GM21390 (cell line): ENCODE measurements around the gene PSG11.
"Not testable (repeated sequence)": the region's sequence is repeated elsewhere in the genome, so short reads cannot be mapped to it uniquely, and the experiment has no call there.

Source experiments
- ATAC-seq: cut with Tn5 transposase; IDR thresholded peaks from one replicate; pipeline ENCODE4 v1.9.1; 2021; ENCODE audit not compliant: unreplicated experiment

Gene PSG11

DNA sequence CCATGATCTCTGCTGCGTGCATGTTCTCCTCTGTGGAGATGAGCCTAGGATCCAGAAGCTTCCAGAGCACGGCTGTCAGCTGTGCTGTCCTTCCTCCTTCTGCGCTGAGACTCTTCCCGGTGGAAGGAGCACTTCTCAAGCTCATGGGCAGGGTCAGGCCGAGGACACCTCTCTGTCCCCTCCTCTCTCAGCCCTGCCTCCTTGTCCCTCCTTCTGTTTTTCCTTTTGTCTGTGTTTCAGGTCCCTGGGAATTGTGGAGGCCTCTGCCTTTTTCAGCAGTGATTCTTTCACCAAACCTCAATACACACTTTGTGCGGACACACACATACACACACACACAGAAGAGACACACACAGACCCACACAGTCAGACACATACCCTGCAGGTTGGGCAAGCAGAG lies at the start of gene PSG11:
Gene PSG11, minus strand, starts transcription at position 101 of the 400 bp plus-strand sequence. Its CDS starts 97 bp downstream, at position 4.
- not testable (repeated sequence) for ATAC-seq

DNA sequence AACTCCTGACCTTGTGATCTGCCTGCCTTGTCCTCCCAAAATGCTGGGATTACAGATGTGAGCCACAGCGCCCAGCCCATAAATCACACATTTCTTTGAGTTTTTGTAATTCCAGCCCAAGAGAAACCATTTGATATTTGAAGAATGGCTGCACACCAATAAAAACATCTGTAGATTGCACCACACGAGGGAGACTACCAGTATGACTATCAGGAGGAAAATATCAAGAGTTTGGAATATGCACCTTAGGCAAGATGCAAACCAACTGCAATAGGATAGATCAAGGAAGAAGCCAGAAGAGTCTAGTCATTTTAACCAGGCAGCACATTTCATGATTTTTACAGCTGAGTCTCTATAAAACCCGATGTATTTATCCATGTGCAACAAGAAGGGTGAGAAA lies 36.1 kb upstream of the PSG11 start:
- not testable (repeated sequence) for ATAC-seq

DNA sequence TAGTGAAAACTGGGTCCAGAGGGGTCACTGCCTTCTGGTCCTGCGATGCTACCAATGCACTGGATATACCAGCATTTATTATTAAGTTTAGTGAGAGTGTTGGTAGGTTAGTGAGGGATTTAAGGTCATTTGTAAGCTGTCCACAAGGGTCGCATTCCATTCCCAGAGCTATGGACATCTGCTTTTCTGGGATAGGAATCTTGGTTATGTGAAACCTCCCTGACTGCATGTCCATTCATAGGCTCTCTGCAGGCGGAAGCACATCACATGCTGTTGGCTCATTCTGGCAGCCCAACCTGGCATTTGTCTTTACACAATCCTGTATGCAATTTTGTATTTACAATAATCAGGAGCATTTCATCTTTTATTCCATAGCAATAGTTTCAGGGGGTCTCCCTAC lies 35.1 kb upstream of the PSG11 start:
- not testable (repeated sequence) for ATAC-seq

DNA sequence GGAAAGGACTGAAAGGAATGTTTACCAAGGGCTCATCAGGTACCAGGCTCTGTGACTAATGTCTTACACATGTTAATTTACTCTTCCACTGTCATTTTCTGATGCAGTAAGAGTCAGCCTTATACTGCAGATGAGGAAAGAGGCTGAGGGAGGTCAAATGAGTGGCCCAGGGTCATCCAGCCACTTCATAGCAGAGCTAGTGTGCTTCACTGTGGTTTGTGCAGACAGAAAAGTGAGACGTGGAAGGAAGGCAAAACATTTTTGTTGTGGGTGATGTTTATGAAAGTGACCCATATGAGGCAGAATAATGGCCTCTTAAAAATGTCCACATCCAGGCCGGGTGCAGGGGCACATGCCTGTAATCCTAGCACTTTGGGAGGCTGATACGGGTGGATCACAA lies 34.0 kb upstream of the PSG11 start:
- not testable (repeated sequence) for ATAC-seq

DNA sequence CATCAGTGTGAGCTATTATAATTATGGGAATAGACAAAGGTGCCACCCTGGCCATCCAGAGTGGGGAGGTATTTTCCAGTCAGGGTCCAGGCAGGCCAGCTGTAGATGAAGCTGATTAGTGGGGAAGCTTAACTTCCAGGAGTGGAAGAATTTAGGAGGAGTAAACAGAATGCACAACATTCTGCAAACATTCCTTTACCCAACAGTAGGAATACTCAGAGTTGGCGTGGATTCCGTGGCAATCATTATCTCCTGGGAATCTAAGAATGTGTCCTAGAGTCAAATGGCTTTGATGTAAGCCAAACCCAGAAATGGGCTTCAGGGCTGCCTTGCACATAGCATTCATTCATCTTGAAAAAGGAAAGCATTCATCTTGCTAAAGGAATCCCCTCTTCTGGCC lies 33.2 kb upstream of the PSG11 start:
- not testable (repeated sequence) for ATAC-seq

DNA sequence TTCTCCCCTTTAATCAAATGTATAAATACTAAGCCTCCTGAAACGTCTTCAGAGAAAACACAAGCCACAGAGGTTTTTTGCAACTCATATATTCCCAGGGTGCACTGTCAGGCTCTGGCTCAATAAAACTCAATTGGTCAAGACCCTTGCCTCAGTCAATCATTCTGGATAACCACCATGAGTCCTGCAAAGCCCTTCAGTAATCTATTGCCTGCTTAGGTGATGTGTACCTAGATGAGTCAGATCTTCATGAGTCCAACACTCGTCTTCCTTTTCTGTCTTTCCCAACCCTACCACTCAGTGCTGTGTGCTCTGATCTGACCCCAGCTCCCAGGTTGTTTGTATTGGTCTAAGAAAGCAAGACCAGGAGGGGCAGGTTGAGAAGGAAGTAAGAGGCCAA lies 32.2 kb upstream of the PSG11 start:
- not testable (repeated sequence) for ATAC-seq

DNA sequence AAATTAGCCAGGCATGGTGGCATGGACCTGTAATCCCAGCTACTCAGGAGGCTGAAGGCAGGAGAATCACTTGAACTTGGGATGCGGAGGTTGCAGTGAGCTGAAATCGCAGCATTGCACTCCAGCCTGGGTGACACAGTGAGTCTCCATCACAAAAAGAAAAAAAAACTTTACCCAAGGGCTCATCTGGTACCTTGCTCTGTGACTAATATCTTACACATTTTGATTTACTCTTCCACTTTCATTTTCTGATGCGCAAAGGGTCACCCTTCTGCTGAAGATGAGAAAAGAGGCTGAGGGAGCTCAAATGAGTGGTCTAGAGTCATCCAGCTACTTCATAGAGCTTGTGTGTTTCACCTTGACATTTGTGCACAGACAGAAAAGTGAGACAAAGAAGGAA lies 21.7 kb upstream of the PSG11 start:
- not testable (repeated sequence) for ATAC-seq

DNA sequence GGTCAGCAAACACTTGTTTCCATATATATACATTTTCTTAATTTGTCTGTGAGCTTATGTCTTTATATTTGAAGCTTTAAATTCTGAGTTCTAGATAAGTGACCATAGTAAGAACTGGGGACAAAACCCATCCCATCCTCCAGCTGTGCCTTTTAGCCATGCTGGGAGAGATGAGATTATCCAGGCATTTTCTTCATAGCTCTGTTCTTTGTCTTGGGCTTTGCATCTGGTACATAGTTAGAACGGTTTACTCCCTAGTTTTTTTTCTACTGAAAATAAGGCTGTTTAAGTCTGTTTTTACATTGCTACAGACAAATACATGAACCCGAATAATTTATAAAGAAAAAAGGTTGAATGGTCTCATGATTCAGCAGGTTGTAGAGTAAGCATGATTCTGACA lies 20.3 kb upstream of the PSG11 start:
- ATAC-seq, result not testable (repeated sequence)

DNA sequence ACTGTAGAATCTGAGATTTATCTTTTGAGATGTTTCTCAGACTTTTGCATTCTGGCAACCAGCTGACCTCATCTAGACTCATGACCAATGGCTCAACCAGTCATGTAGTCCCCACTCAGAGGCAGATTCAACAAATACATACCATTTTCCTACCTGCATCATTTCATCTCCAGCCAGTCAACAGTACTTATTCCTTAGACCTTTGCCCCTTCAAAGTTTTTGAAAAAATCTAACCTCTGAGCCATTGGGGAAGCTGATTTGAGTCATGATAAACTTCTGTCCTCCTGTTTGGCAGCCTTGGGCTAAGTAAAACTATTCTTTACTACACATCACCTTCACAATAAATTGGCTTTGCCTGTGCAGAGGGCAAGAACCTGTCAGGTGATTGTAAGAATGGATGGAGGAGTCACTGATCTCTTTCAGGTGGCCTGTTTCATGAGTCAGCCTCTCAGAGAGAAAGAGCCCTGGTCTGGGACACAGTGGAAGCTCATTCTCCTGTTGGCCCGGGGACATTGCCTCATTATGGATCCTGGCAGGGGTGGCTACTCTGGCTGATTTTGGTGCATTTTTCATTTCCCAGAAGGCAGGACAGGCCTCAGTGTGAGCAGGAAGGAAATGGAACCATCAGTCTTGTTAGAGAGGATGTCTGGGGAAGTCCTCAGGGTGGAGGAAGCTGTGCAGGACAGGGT lies 17.4 kb upstream of the PSG11 start:
- ATAC-seq, result not testable (repeated sequence)

DNA sequence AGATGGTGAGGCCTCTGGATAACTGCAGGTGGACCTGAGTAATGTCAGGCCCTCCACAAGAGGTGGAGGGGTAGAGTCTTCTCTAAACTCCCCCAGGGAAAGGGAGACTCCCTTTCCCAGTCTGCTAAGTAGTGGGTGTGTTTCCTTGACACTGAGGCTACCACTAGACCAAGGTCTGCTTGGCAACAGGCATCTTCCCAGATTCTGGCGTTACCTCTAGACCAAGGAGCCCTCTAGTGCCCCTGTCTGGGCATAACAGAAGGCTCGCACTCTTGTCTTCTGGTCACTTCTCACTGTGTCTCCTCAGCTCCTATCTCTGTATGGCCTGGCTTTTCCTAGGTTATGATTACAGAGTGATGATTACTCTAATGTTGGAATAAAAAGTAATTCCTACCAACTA lies 5.4 kb upstream of the PSG11 start:
- ATAC-seq, result not testable (repeated sequence)

DNA sequence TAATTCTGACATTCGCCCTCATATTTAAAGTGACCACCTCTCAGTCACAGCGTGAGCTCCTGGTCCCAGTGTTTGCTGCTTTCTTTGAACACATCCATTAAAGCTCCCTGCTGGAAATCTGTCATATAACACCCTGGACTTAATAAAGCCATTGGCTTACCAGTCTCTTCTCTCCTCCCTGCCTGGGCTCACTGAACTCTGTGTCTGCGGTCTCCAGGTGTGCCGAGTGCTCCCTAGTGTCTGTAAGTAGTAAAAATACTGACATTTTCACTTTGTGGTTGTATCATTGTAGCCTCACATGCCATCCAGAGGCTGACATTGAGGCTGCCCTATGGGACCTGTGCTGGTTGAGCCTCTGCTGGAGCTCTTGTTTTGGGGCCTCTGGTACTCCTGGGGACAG lies 2.6 kb upstream of the PSG11 start:
- ATAC-seq, result no peak

DNA sequence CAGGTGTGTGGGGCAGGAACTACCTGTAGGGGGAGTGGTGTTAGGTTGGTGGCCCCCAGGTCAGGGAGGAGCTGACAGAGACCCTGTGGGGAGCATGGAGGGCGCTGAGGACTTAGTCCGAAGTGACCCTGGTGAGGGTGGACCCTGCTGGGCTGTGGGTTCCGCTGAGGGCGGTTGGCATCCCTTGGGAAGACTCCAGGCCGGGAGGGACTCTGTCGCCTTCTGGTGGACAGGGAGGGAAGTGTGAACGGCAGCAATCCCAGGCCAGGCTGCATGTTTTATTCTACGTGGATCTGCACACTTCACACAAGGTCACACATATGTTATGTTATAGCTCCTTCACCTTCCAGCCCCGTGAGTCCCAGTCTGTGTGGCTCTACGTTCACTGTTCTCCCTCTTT lies 1.7 kb upstream of the PSG11 start:
- ATAC-seq, result not testable (repeated sequence)

DNA sequence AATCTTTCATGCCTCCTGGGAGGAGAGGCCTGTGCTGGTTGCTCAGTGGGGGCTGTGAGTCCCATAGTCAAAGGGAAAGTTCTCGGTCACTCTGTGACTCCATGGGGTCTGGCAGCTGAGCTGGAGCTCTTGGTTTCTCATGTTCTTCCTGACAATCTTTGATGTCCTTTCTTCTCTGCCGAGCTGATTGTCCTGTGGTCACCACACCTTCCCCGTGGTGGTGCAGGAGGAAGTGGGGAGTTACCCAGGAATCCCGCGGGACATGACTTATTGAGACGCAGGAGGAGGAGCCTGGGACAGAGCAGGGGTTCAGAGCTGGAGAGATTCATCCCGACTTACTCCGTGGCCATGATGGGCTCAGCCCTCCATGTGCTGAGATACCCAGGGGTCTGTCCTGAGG lies 792 bp upstream of the PSG11 start:
- not testable (repeated sequence) for ATAC-seq

DNA sequence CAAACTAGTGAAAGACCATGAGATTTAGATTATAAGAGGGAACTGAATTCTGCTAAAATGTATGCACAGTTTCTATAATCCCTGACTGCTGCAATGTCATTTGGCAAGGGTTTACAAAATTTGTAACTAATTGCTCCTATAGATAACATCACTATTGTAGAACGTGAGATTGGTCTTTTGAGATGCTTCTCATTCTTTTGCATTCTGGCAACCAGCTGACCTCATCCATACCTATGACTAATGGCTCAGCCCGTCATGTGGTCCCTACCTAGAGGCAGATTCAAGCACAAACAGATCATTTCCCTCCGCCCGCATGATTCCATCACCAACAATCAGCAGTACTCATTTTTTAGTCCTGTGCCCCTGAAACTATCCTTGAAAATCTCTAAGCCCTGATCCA lies 4.2 kb downstream of the PSG11 start:
- ATAC-seq, result not testable (repeated sequence)

DNA sequence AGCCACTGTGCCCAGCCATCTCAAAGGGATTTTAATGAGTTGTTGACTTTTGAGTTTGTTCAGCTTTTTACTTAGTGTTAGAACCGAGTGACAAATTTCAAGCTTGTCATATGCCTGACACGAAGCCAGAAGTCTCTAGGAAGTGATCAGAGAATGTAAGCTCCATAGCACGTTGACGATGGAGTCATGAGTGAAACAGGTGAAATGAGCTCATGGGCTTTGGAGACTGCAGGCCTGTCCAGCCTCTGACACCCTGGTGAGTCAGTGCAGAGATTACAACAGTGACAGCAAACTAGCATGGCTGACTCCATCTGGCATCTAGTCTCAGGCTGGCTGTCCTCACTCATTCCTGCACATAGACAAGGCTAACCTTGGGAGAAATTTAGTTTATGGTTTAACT lies 4.6 kb downstream of the PSG11 start:
- not testable (repeated sequence) for ATAC-seq

DNA sequence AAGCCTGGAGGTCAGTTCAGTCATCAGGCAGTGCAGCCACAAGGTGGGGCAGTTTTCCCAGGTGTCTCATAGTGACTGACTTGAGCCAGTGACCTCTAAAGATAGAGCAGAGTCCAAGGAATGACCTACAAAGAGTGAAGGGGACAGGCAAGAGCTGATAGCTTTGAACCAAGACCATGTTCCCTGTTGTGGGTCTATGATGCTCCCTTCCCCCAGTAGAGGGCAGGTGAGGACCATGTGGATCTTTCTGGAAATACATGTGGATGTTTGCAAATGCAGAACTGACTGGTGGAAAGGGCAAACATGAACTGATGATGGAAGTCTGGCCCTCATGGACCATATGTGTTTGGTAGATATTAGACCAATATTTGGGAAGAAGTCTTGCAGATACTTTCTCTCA lies 6.7 kb downstream of the PSG11 start:
- not testable (repeated sequence) for ATAC-seq

DNA sequence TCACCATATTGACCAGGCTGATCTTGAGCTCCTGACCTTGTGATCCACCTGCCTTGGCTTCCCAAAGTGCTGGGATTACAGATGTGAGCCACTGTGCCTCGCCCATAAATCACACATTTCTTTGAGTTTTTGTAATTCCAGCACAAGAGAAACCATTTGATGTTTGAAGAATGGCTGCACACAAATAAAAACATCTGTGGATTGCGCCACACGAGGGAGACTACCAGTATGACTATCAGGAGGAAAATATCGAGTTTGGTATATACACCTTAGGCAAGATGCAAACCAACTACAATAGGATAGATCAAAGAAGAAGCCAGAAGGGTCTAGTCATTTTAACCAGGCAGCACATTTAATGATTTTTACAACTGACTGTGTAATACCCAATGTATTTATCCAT lies 20.4 kb downstream of the PSG11 start:
- ATAC-seq, result not testable (repeated sequence)

DNA sequence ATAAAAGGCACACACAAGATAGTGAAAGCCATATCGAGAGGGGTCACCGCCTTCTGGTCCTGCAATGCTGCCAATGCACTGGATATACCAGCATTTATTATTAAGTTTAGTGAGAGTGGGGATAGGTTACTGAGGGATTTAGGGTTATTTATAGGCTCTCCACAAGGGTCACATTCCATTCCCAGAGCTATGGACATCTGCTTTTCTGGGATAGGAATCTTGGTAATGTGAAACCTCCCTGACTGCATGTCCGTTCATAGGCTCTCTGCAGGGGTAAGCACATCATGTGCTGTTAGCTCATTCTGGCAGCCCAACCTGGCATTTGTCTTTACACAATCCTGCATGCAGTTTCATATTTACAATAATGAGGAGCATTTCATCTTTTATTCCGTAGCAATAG lies 21.4 kb downstream of the PSG11 start:
- not testable (repeated sequence) for ATAC-seq

DNA sequence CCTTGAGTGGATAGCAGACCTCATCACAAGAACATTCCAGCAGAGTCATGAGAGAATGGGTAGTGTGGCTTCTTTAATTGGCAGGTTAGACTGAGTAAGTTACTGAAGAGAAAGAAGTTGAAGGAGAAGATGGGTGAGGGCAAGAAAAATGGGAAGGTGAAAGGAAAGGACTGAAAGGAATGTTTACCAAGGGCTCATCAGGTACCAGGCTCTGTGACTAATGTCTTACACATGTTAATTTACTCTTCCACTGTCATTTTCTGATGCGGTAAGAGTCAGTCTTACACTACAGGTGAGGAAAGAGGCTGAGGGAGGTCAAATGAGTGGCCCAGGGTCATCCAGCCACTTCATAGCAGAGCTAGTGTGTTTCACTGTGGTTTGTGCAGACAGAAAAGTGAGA lies 22.6 kb downstream of the PSG11 start:
- not testable (repeated sequence) for ATAC-seq

DNA sequence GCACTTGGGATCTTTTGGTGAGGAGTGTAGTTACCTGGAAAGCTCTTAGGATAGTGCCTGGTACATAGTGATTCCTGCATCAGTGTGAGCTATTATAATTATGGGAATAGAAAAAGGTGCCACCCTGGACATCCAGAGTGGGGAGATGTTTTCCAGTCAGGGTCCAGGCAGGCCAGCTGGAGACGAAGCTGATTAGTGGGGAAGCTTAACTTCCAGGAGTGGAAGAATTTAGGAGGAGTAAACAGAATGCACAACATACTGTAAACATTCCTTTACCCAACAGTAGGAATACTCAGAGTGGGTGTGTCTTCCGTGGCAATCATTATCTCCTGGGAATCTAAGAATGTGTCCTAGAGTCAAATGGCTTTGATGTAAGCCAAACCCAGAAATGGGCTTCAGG lies 23.3 kb downstream of the PSG11 start:
- not testable (repeated sequence) for ATAC-seq

DNA sequence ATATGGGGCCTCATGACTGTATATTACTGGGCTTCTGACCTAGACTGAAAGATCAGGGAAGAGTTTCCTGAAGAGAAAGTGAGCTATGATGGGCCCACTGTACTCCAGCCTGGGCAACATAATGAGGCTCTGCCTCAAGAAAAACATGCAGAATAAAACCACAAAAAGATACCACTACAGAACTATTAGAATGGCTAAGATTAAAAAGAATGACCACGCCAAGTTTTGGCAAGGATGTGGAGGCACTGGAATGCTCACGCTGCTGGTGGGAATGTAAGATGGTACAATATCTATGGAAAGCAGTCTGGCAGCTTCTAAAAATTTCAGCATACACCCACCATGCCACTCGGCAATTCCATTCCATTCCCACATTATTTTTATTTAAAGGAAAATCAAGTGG lies 30.1 kb downstream of the PSG11 start:
- not testable (repeated sequence) for ATAC-seq

DNA sequence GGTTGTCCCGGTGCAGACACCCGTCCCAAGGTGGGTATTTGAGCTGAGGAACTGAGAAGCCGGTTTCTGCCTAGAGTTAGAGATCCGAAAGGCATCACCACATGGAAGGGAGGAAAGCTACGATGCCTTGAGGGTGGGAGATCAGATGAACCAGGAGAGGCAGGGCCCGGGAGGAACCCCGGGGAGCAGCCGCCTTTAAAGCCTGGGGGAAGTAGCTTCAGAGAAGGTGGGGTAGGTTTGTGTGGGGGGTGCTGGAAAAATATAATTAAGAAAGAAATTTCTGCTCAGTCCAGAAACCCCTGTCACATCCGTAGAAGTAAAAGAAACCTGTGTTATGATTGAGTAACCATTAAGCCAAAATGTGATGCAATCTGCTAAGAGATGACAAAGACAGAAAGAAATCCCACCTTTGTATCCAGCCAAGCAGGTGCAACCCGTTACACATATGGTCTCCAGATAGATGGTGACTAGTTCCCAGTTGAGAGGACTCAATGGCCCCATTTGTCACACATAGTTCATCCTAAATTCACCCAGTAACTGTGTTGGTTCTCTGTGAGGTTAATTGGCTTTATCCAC lies 34.2 kb downstream of the PSG11 start:
- not testable (repeated sequence) for ATAC-seq

DNA sequence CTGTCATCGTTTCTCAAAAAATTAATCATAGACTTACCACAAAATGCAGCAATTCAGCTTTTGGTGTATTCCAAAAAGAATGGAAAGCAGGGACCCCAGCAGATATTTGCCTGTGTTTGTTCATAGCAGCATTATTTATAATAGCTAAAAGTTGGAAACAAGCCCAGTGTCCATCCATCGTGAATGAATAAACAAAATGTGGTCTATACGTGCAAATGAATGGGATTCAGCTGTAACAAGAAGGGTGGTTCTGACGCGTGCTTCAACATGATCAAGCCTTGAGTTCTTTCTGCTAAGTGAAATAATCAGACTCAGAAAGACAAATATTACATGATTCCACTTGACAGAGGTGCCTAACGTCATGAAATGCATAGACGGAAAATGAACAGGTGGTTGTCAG lies 36.4 kb downstream of the PSG11 start:
- ATAC-seq, result no peak
